HepG2 (cell line): ENCODE results near the gene AP3B1. TPM values are rescaled to one million over a fixed set of nuclear protein-coding genes. Genes with fewer than 3 reads are reported as not detected.
A peak's percentile ranks its signal among the peaks of the same experiment; 100 is the strongest.

Experiments
- AGO2 ChIP-seq: fragments of 200-400 bp; formaldehyde crosslinking; optimal IDR thresholded peaks from 2 replicates; pipeline ENCODE3; 2017; ENCODE audit warnings: mild to moderate bottlenecking, low read depth, low read length, moderate library complexity
- ARNTL ChIP-seq: sonication (generic); formaldehyde crosslinking; IDR thresholded peaks from 2 replicates; pipeline ENCODE4 v1.4.0; 2020; ENCODE audit warnings: mild to moderate bottlenecking, missing genetic modification reagents
- CCAR2 ChIP-seq: fragments of 200-400 bp; formaldehyde crosslinking; optimal IDR thresholded peaks from 2 replicates; pipeline ENCODE3; 2018; ENCODE audit warnings: low read depth, mild to moderate bottlenecking, low read length, moderate library complexity
- CREB1 ChIP-seq, 2 experiments: fragments of 450-650 bp in 1 of 2; IDR thresholded peaks; 2 replicates each; pipeline ENCODE4 v1.6.1; 2016 to 2017; ENCODE audit warnings: control low read depth in 1 of 2, mild to moderate bottlenecking in 1 of 2, missing compliant biosample characterization in 1 of 2, missing genetic modification characterization in 1 of 2
- E2F1 ChIP-seq: sonication (generic); formaldehyde crosslinking; IDR thresholded peaks from 2 replicates; pipeline ENCODE4 v1.5.0; 2020; ENCODE audit warnings: missing genetic modification reagents
- EHMT2 ChIP-seq: fragments of 200-600 bp; sonication (generic); IDR thresholded peaks from 2 replicates; pipeline ENCODE4 v1.7.0; 2017; ENCODE audit warnings: antibody characterized with exemption, low read depth, low read length, borderline replicate concordance
- FOSL2 ChIP-seq: sonication (generic); formaldehyde crosslinking; IDR thresholded peaks from 2 replicates; pipeline ENCODE4 v1.4.0; 2020; ENCODE audit warnings: missing genetic modification reagents
- FOXA1 ChIP-seq, 2 experiments: fragments of 450-650 bp in 1 of 2; sonication (generic) in 1 of 2; formaldehyde crosslinking in 1 of 2; IDR thresholded peaks; 2 replicates each; pipeline versions ENCODE4 v1.4.0 to v1.6.1; 2016 to 2020; ENCODE audit warnings: missing genetic modification reagents in 1 of 2
- FOXJ3 ChIP-seq: sonication (generic); formaldehyde crosslinking; IDR thresholded peaks from 2 replicates; pipeline ENCODE4 v1.4.0; 2020; ENCODE audit warnings: missing genetic modification reagents, mild to moderate bottlenecking, borderline replicate concordance
- HOXA3 ChIP-seq: sonication (generic); formaldehyde crosslinking; IDR thresholded peaks from 2 replicates; pipeline ENCODE4 v1.5.0; 2020; ENCODE audit warnings: missing genetic modification reagents
- HOXD1 ChIP-seq: sonication (generic); formaldehyde crosslinking; IDR thresholded peaks from 2 replicates; pipeline ENCODE4 v1.5.0; 2020; ENCODE audit warnings: missing genetic modification reagents
- KLF11 ChIP-seq: IDR thresholded peaks from 2 replicates; pipeline ENCODE4 v1.6.1; 2016; ENCODE audit warnings: missing compliant biosample characterization
- NR2F6 ChIP-seq, 2 experiments: IDR thresholded peaks; 2 replicates each; pipeline ENCODE4 v1.6.1; 2016; ENCODE audit warnings: antibody characterized with exemption in 1 of 2, mild to moderate bottlenecking in 1 of 2
- PPARG ChIP-seq: conservative IDR thresholded peaks from 2 replicates; pipeline ENCODE4 v1.6.1; 2016; ENCODE audit warnings: missing biosample characterization, missing genetic modification reagents
- RFX1 ChIP-seq: fragments of 450-650 bp; IDR thresholded peaks from 2 replicates; pipeline ENCODE4 v1.6.1; 2017
- TFAP4 ChIP-seq: sonication (generic); IDR thresholded peaks from 2 replicates; pipeline ENCODE4 v1.6.1; 2016; ENCODE audit warnings: low read depth, borderline replicate concordance
- THYN1 ChIP-seq: sonication (generic); formaldehyde crosslinking; IDR thresholded peaks from 2 replicates; pipeline ENCODE4 v1.8.1; 2023; ENCODE audit warnings: low read depth, mild to moderate bottlenecking, moderate library complexity, missing genetic modification reagents, borderline replicate concordance
- TOE1 ChIP-seq: sonication (generic); formaldehyde crosslinking; IDR thresholded peaks from 2 replicates; pipeline ENCODE4 v1.4.0; 2020; ENCODE audit warnings: mild to moderate bottlenecking, missing genetic modification reagents
- YEATS2 ChIP-seq: sonication (generic); formaldehyde crosslinking; IDR thresholded peaks from 2 replicates; pipeline ENCODE4 v1.4.0; 2020; ENCODE audit warnings: missing genetic modification reagents, borderline replicate concordance
- ZBTB25 ChIP-seq: IDR thresholded peaks from 2 replicates; pipeline ENCODE4 v1.6.1; 2018; ENCODE audit warnings: missing genetic modification reagents
- ZBTB26 ChIP-seq: IDR thresholded peaks from 2 replicates; pipeline ENCODE4 v1.6.1; 2016; ENCODE audit warnings: missing compliant biosample characterization, missing genetic modification reagents, borderline replicate concordance
- polyA plus RNA-seq, 8 experiments: library from polyadenylated mRNA; depleted of rRNA in 3 of 8; stranded (reverse) in 7 of 8; unstranded in 1 of 8; fragments of >200 nt; fragmentation: Illumina TruSeq in 4 of 8; extraction: Trizol in 4 of 8; gene quantifications; 2 replicates each; pipeline versions ENCODE4 v1.2.1 to v1.2.3, GENCODE V29; 2011 to 2016; ENCODE audit warnings: low read depth in 4 of 8, missing spikeins in 1 of 8, mixed read lengths in 1 of 8; ENCODE audit not compliant: insufficient read depth in 1 of 8
- total RNA-seq, 5 experiments: library from RNA; depleted of rRNA; stranded (reverse); fragments of >200 nt; fragmentation: Illumina TruSeq; extraction: Trizol; gene quantifications; 2 replicates each; pipeline ENCODE4 v1.2.3, GENCODE V29; 2016; ENCODE audit warnings: low read depth in 1 of 5

The AP3B1 gene
- total and polyA plus RNA-seq, 2 of the 13 experiments (the other 11 are each of a cell fraction or from before 2014, with no cell fraction given): 37.7 to 51.2 TPM

GRCh38 chr5:78274540-78275197 is 19.8 kb downstream of the AP3B1 start (continued):
- TF ChIP-seq FOXJ3 (peak; percentile 93; the same call in 1 of the 2 replicates), AGO2 (no peak), TOE1 (CRISPR knock-in tag) (peak; percentile 26; the same call in 1 of the 2 replicates), RFX1 (no peak), ARNTL (CRISPR knock-in tag) (0 out of 2 replicates have a peak, but pooled peaks have one; percentile 33), ZBTB26 (CRISPR knock-in tag) (peak; percentile 76; the same call in 1 of the 2 replicates), THYN1 (CRISPR knock-in tag) (no peak), TFAP4 (peak; percentile 18; the same call in 1 of the 2 replicates), EHMT2 (peak; percentile 66; the same call in 1 of the 2 replicates), PPARG (CRISPR knock-in tag) (peak; percentile 32; the same call in 1 of the 2 replicates), FOSL2 (CRISPR knock-in tag) (peak; percentile 64), HOXA3 (CRISPR knock-in tag) (peak; percentile 59), ZBTB25 (CRISPR knock-in tag) (peak; percentile 82; the same call in 1 of the 2 replicates), CCAR2 (no peak), FOXA1 (IDR thresholded peaks at IDR 0.05) (no peak), FOXA1 (CRISPR knock-in tag; IDR thresholded peaks at IDR 0.05) (peak; percentile 47; the same call in 1 of the 2 replicates), KLF11 (CRISPR knock-in tag) (no peak), HOXD1 (CRISPR knock-in tag) (0 out of 2 replicates have a peak, but pooled peaks have one; percentile 57), YEATS2 (0 out of 2 replicates have a peak, but pooled peaks have one; percentile 42), E2F1 (CRISPR knock-in tag) (0 out of 2 replicates have a peak, but pooled peaks have one; percentile 38), CREB1 (IDR thresholded peaks at IDR 0.05) (no peak), CREB1 (CRISPR knock-in tag; IDR thresholded peaks at IDR 0.05) (peak; percentile 69), NR2F6 (IDR thresholded peaks at IDR 0.05) (peak; percentile 35; the same call in 1 of the 2 replicates), NR2F6 (CRISPR knock-in tag; IDR thresholded peaks at IDR 0.05) (peak; percentile 52; the same call in 1 of the 2 replicates)
